GM12878 (cell line): ENCODE data around the gene FAM83D. TPM values are rescaled to one million over a fixed set of nuclear protein-coding genes. Genes with fewer than 3 reads are reported as not detected.

ENCODE experiments used
- BACH1 ChIP-seq: fragments of 450-650 bp; IDR thresholded peaks from 2 replicates; pipeline ENCODE4 v1.6.1; 2017; ENCODE audit warnings: mild to moderate bottlenecking, borderline replicate concordance
- BHLHE40 ChIP-seq, 2 experiments: fragments of 450-650 bp in 1 of 2; IDR thresholded peaks; 2 replicates each; pipeline ENCODE4 v1.6.1; 2011 to 2017; ENCODE audit warnings: low read depth in 2 of 2, borderline replicate concordance in 1 of 2, improper control_type of control experiment in 1 of 2, low read length in 1 of 2, mild to moderate bottlenecking in 1 of 2
- CREM ChIP-seq: IDR thresholded peaks from 2 replicates; pipeline ENCODE4 v1.6.1; 2014; ENCODE audit warnings: antibody characterized with exemption, low read depth
- CTCF ChIP-seq, 3 experiments: IDR thresholded peaks in 2 of 3; conservative IDR thresholded peaks in 1 of 3; 2 replicates each; pipeline ENCODE4 v1.5.1; 2011; ENCODE audit warnings: low read depth in 3 of 3, low read length in 3 of 3, mild to moderate bottlenecking in 3 of 3, control low read depth in 2 of 3, moderate library complexity in 2 of 3, inconsistent platforms in 1 of 3, mixed read lengths in 1 of 3; ENCODE audit not compliant: control insufficient read depth in 2 of 3, insufficient read depth in 1 of 3; ENCODE audit errors: extremely low read depth in 1 of 3
- EED ChIP-seq: sonication (generic); IDR thresholded peaks from 2 replicates; pipeline ENCODE4 v1.6.1; 2016; ENCODE audit warnings: antibody characterized with exemption, low read depth
- GATAD2B ChIP-seq: fragments of 450-650 bp; conservative IDR thresholded peaks from 2 replicates; pipeline ENCODE4 v1.6.1; 2017; ENCODE audit warnings: low read depth, mild to moderate bottlenecking, moderate library complexity
- HDGF ChIP-seq: fragments of 450-650 bp; IDR thresholded peaks from 2 replicates; pipeline ENCODE4 v1.6.1; 2016; ENCODE audit warnings: antibody characterized with exemption
- IKZF1 ChIP-seq: fragments of 450-650 bp; conservative IDR thresholded peaks from 2 replicates; pipeline ENCODE4 v1.6.1; 2017; ENCODE audit warnings: antibody characterized with exemption, mild to moderate bottlenecking
- IKZF2 ChIP-seq, 2 experiments: fragments of 450-650 bp; IDR thresholded peaks; 2 replicates each; pipeline ENCODE4 v1.6.1; 2017; ENCODE audit warnings: mild to moderate bottlenecking in 2 of 2, moderate library complexity in 2 of 2
- IRF4 ChIP-seq: IDR thresholded peaks from 2 replicates; pipeline ENCODE4 v1.6.1; 2011; ENCODE audit warnings: low read depth, low read length
- JUND ChIP-seq: IDR thresholded peaks from 2 replicates; pipeline ENCODE4 v1.6.1; 2012; ENCODE audit warnings: low read depth, mild to moderate bottlenecking, low read length, improper control_type of control experiment, moderate library complexity
- MEF2A ChIP-seq: IDR thresholded peaks from 2 replicates; pipeline ENCODE4 v1.6.1; 2011; ENCODE audit warnings: low read depth, mild to moderate bottlenecking, low read length, moderate library complexity; ENCODE audit not compliant: insufficient read depth
- NBN ChIP-seq: fragments of 450-650 bp; IDR thresholded peaks from 2 replicates; pipeline ENCODE4 v1.6.1; 2016
- NR2C1 ChIP-seq: fragments of 450-650 bp; IDR thresholded peaks from 2 replicates; pipeline ENCODE4 v1.6.1; 2017; ENCODE audit warnings: antibody characterized with exemption, mild to moderate bottlenecking, moderate library complexity
- NR2F1 ChIP-seq: fragments of 450-650 bp; conservative IDR thresholded peaks from 2 replicates; pipeline ENCODE4 v1.6.1; 2017; ENCODE audit warnings: mild to moderate bottlenecking
- RCOR1 ChIP-seq: conservative IDR thresholded peaks from 2 replicates; pipeline ENCODE4 v1.6.1; 2012; ENCODE audit warnings: low read depth, low read length, improper control_type of control experiment
- RELA ChIP-seq: fragments of 450-650 bp; IDR thresholded peaks from 2 replicates; pipeline ENCODE4 v1.8.0; 2014; ENCODE audit warnings: borderline replicate concordance; ENCODE audit not compliant: partially characterized antibody
- RUNX3 ChIP-seq: IDR thresholded peaks from 2 replicates; pipeline ENCODE4 v1.6.1; 2012; ENCODE audit warnings: low read length, inconsistent platforms
- SPI1 ChIP-seq: IDR thresholded peaks from 2 replicates; pipeline ENCODE4 v1.6.1; 2011; ENCODE audit warnings: low read depth, mild to moderate bottlenecking, low read length, moderate library complexity, borderline replicate concordance; ENCODE audit not compliant: insufficient read depth
- TBL1XR1 ChIP-seq: IDR thresholded peaks from 2 replicates; pipeline ENCODE4 v1.6.1; 2012; ENCODE audit warnings: low read depth, low read length, improper control_type of control experiment
- TCF12 ChIP-seq: IDR thresholded peaks from 2 replicates; pipeline ENCODE4 v1.6.1; 2011; ENCODE audit warnings: low read depth, mild to moderate bottlenecking, low read length
- TCF7 ChIP-seq: IDR thresholded peaks from 2 replicates; pipeline ENCODE4 v1.6.1; 2014; ENCODE audit warnings: antibody characterized with exemption, borderline replicate concordance
- WRNIP1 ChIP-seq: IDR thresholded peaks from 2 replicates; pipeline ENCODE4 v1.6.1; 2011; ENCODE audit warnings: low read depth, low read length, improper control_type of control experiment, borderline replicate concordance
- YY1 ChIP-seq: IDR thresholded peaks from 2 replicates; pipeline ENCODE4 v1.6.1; 2011; ENCODE audit warnings: low read depth, mild to moderate bottlenecking, low read length
- ZNF24 ChIP-seq: fragments of 450-650 bp; IDR thresholded peaks from 2 replicates; pipeline ENCODE4 v1.6.1; 2017; ENCODE audit warnings: antibody characterized with exemption, mild to moderate bottlenecking
- ZNF687 ChIP-seq: fragments of 450-650 bp; IDR thresholded peaks from 2 replicates; pipeline ENCODE4 v1.6.1; 2017; ENCODE audit warnings: mild to moderate bottlenecking, moderate library complexity
- ZZZ3 ChIP-seq: IDR thresholded peaks from 2 replicates; pipeline ENCODE4 v1.6.1; 2011; ENCODE audit warnings: low read depth; ENCODE audit not compliant: control insufficient read depth, insufficient read length
- polyA plus RNA-seq, 11 experiments: library from polyadenylated mRNA; depleted of rRNA in 4 of 11; unstranded in 6 of 11; stranded (reverse) in 5 of 11; fragments of >200 nt; fragmentation: Nextera tagmentation in 4 of 11; fragmentation: Illumina TruSeq in 1 of 11; extraction: Ambion mirVana in 4 of 11; extraction: Trizol in 1 of 11; gene quantifications; 1 replicate in 1 of 11; 2 replicates in 10 of 11; pipeline versions ENCODE4 v1.2.1 to v1.2.3, GENCODE V29; 2011 to 2016; ENCODE audit warnings: inconsistent platforms in 2 of 11, missing spikeins in 2 of 11, low read depth in 1 of 11
- total RNA-seq, 4 experiments: library from RNA; depleted of rRNA in 3 of 4; stranded (reverse); fragments of >200 nt in 3 of 4; fragmentation: Illumina TruSeq in 1 of 4; extraction: Trizol in 1 of 4; gene quantifications; 2 replicates each; pipeline versions ENCODE4 v1.2.1 to v1.2.3, GENCODE V29; 2013 to 2021

FAM83D gene
- total and polyA plus RNA-seq, 10 of the 15 experiments (the other 5 are each of a cell fraction or from before 2014, with no cell fraction given) = 4.5 to 34.8 (median 19.2) TPM

- TF ChIP-seq IKZF1 (peak; percentile 80), CREM (peak; percentile 14; the same call in 1 of the 2 replicates), BHLHE40 (IDR thresholded peaks at IDR 0.05; ENCODE audit: borderline replicate concordance in 1 of 2, low read depth in 2 of 2, low read length in 1 of 2) (peak; percentile 18 to 53; a peak in 2 of 4 replicates), TBL1XR1 (0 out of 2 replicates have a peak, but pooled peaks have one; percentile 39), RELA (peak; percentile 10), IKZF2 (IDR thresholded peaks at IDR 0.05) (peak; percentile 21 to 48; a peak in 3 of 4 replicates), ZZZ3 (no peak), HDGF (peak; percentile 35; the same call in 1 of the 2 replicates), SPI1 (no peak), BACH1 (0 out of 2 replicates have a peak, but pooled peaks have one; percentile 25), CTCF (IDR thresholded peaks at IDR 0.05 in 2 of 3, conservative IDR thresholded peaks at IDR 0.05 in 1 of 3; ENCODE audit: control insufficient read depth in 2 of 3, extremely low read depth in 1 of 3, insufficient read depth in 1 of 3, low read depth in 3 of 3, low read length in 3 of 3) (peak; percentile 90 to 98 (median 95)), RCOR1 (0 out of 2 replicates have a peak, but pooled peaks have one; percentile 60), NR2F1 (peak; percentile 83), ZNF24 (no peak), WRNIP1 (0 out of 2 replicates have a peak, but pooled peaks have one; percentile 64), NR2C1 (no peak), IRF4 (no peak; the same call in 1 of the 2 replicates), GATAD2B (peak; percentile 33; the same call in 1 of the 2 replicates), ZNF687 (0 out of 2 replicates have a peak, but pooled peaks have one; percentile 34), TCF12 (0 out of 2 replicates have a peak, but pooled peaks have one; percentile 14), NBN (0 out of 2 replicates have a peak, but pooled peaks have one; percentile 46), YY1 (peak; percentile 69; the same call in 1 of the 2 replicates), MEF2A (no peak), EED (peak; percentile 68; the same call in 1 of the 2 replicates), JUND (no peak), TCF7 (no peak), RUNX3 (peak; percentile 72)
These were observed 32.6 kb upstream of the FAM83D start (continued) for GRCh38 chr20:38893565-38894090.
